CMK (cell line): ENCODE results near the gene COL11A2.

Source experiments
- DNase-seq: peaks from one replicate; pipeline ENCODE4 v3.0.0-alpha.2; 2010; ENCODE audit warnings: low read depth

Gene COL11A2

DNA sequence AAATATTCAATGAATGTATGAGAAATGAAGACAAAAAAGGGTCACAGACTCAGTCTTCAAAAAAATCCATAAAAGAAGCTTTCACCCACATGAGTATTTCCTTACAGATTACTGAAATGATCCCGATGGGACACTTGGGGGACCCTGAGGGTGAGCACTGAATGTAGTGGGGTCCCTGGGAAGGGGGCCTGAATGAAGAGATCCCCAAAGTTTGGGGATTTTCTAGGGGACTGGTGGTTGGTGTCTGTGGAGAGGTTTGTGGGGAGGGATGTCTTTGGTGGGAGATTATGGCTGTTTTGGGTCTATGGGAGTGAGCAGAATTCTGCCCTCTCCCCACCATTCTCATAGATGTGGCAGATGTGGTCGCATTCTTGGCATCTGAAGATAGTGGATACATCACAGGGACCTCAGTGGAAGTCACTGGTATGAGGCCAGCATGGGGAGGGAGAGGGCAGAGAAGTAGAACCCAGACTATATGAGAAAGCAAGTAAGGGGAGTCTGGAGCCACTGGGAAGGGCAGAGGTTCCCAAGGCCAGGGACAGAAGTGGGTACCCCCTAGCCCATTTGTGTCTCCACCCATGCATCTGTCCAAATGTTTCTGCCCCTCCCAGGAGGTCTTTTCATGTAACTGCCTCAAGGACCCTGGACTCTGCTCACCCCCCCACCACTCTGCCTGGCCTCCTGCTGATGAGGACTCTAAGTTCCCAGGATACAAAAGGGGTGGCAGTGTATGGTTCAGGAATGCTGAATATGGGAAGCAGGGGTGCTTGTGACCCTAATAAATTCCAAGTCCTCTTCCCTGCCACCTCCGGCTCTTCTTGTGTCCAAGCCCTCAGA, 14.0 kb upstream of the COL11A2 start:
- no peak for DNase-seq

DNA sequence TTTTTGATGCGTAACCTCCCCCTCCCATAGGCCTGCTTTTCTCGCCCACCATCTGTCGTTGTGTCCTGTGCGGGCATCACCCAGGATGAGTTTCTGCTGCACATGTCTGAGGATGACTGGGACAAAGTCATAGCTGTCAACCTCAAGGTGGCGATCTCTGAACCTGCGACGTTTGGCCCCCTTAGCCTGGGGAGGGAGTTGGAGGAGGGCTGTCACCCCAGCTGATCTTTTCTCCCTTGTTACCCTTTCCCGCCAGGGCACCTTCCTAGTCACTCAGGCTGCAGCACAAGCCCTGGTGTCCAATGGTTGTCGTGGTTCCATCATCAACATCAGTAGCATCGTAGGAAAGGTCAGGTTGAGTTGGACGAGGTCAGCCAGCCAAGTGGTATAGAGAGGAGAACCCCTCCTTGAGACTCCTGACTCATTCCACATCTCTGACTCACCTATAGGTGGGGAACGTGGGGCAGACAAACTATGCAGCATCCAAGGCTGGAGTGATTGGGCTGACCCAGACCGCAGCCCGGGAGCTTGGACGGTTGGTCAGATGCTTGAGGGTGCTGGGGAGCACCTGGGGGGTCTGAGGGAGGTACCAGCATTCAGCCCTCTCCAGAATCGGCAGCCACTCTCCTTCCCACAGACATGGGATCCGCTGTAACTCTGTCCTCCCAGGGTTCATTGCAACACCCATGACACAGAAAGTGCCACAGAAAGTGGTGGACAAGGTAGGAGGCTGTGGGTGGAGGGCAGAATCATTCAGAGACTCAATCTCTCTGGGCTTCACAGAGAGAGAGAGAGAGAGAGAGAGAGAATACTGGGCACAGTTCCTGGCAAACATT, 13.1 kb upstream of the COL11A2 start:
- DNase-seq, result no peak

DNA sequence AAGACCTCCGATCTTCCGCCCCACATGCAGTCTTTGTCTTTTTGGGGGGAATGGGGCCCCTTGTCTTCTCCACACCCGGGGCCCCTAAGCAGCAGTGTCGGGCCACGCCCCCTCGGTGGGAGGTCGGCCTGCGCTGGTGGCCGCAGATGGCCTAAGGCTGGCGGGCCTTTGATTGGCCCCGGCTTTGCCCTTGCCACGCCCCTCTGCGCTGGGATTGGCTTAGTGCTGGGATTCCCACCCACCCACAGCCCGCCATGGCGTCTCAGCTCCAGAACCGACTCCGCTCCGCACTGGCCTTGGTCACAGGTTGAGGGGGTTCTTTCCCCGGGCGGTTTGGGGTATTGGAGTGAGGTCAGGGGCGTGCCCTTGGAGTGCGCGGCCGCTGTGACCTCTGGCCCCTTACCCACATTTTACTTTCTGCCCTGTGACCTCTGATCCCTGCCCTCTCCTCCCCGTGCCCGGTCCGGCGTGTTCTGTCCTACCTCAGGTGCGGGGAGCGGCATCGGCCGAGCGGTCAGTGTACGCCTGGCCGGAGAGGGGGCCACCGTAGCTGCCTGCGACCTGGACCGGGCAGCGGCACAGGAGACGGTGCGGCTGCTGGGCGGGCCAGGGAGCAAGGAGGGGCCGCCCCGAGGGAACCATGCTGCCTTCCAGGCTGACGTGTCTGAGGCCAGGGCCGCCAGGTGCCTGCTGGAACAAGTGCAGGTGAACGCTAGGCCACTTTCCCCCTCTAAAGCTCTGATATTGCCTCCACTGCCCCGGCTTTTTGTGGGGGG, 12.3 kb upstream of the COL11A2 start, which contains the start of gene HSD17B8:
HSD17B8 (plus strand) TSS at position 241 of the 776 bp plus-strand sequence; CDS start at position 255, 14 bp downstream.
- peak; percentile 88 for DNase-seq

DNA sequence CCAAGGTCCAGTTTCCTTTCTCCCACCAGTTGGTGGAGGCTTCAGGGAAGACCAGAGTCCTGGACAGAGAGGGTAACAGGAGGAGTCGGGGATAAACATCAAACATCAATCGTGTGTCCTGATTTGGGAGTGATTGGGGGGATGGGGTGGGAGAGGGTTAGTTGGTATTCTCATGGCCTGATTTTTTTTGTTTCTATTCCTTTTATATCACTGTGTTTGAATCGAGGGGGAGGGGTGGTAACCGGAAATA, 11.8 kb upstream of the COL11A2 start:
- DNase-seq, result no peak

DNA sequence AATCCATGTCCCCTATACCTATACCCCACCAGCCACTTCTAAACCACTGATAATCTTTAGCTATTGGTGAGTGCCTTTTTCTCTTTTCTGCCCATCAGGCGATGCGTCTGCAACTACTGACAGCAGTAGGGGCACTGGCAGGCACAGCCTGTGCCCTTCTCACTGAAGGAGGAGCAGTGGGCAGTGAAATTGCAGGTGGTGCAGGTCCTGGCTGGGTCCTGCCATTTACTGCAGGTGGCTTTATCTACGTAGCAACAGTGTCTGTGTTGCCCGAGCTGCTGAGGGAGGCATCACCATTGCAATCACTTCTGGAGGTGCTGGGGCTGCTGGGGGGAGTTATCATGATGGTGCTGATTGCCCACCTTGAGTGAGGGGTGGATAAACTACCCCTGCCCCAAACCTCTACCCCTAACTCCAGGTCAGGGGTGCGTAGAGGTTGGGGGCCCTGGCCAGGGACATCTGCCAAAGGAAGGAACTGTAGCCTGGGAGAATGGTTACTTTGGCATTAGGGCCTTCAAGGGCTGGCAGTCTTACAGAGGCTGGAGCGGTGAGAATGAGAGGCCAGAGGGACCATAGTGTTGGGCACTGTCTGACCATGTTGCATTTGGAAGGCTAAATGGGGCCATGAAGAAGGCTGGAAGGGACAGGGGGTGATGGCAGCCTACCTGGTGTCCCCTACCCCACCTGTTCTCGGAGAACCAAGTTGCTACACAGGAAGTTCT, 11.3 kb upstream of the COL11A2 start:
- no peak for DNase-seq

DNA sequence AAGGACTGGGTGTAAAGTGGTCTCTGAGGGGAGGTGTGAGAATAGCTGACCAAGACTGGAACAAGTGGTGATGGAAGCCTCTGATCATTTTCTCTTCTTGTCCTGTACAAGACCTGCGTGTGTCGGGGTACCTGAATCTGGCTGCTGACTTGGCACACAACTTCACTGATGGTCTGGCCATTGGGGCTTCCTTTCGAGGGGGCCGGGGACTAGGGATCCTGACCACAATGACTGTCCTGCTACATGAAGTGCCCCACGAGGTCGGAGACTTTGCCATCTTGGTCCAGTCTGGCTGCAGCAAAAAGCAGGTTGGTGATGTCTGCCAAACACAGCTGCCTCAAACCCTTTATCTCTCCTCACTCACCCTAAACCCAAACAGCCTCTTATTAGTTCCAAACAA, 10.5 kb upstream of the COL11A2 start:
- DNase-seq, result no peak

DNA sequence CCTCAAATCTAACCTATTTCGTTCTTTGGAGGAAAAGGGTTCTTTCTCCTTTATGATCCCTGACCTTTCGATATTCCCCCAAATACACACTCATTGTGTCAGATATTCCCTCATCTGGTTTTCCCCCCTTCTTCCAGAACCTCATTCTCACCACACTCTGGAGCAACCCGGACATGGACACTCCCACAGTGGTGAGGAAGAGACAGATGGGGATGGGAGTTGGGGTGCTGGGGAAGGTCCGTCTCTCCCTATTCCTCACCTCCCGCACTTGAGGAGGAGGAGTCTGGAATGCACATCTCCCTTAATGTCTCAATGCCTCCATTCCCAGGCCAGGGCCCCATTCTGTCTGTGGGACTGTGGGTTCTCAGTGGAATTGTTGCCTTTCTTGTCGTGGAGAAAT, 9.7 kb upstream of the COL11A2 start:
- no peak for DNase-seq

DNA sequence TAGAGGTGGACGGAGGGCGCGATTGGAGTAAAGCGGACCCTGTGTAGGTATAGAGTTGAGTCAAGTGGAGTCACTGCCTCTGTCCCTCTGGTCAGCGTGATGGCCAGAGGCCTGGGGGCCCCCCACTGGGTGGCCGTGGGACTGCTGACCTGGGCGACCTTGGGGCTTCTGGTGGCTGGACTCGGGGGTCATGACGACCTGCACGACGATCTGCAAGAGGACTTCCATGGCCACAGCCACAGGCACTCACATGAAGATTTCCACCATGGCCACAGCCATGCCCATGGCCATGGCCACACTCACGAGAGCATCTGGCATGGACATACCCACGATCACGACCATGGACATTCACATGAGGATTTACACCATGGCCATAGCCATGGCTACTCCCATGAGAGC, 8.9 kb upstream of the COL11A2 start:
- DNase-seq, result no peak

DNA sequence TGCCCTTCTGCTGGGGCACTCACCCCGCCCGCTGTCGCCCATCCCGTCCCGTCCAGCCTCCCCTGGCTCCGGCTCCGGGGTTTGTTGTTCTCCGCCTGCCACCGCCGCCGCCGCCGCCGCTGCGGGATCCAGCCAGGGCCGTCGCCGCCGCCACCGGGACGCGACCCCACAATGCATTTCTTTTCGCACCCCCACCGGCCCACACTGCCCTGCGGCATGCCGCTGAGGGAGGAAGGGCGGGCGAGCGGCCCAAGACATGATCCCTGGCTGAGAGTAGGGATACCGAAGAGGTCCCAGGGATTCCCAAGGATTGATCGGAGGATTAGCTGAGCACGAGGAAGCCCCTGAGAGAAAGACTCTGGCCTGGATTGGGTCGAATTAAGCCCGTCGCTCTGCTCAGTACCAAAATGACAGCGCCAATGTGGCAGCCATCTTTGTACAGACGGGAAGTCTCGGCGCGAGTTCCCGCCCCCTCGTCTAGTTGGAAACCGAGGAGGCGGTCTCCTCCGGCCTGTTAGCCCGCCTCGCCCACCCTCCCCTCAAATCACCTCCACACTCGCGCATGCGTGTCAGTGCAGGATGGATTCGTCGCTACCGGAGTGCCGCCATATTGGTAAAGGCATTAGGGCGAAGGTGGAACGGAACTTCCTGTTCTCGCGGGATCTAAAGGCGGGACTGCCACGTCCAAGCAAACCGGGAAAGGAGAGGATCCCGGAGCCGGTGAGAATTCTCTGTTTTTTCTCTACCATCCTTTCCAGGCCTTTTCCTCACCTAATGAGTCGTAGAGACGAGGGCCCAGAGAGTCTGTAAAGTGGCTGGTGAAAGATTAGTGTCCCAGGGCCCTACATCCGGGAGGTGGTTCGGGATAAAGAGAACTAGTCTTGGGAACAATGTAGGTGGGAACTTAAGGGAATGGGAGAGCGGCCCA, 8.2 kb upstream of the COL11A2 start, which contains the start of the genes RXRB and SLC39A7:
RXRB (minus strand) TSS at position 447 of the 928 bp plus-strand sequence; CDS start at position 258, 189 bp downstream.
SLC39A7 (plus strand) TSS at position 649 of the 928 bp plus-strand sequence. CDS start 379 bp downstream, outside the sequence.
- DNase-seq, result peak; percentile 94

DNA sequence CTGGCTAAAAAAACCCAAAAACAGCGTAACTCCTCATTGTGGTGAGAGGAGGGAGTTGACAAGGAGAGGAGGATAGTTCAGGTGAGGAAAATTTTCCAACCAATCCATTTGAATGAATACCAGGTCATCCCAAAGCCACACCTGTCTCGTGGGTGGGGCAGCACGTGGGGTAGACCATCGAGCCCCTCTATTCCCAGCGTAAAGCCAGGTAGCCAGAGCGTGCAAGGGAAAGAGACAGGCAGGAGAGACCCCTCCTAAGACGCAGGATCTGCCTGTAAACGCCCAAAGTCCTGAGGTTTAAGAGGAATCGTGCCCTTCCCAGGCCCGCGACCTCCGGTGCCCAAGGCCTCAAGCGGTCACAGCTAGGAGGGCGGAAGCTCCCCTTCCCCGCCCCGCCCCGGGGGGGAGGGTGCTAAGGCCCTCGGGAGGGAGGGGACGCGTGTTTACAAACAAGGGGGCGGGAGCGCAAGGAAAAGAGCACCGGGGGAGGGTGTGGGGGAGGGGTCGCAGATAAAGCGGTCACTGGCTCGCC, 7.5 kb upstream of the COL11A2 start:
- peak; percentile 91 for DNase-seq

DNA sequence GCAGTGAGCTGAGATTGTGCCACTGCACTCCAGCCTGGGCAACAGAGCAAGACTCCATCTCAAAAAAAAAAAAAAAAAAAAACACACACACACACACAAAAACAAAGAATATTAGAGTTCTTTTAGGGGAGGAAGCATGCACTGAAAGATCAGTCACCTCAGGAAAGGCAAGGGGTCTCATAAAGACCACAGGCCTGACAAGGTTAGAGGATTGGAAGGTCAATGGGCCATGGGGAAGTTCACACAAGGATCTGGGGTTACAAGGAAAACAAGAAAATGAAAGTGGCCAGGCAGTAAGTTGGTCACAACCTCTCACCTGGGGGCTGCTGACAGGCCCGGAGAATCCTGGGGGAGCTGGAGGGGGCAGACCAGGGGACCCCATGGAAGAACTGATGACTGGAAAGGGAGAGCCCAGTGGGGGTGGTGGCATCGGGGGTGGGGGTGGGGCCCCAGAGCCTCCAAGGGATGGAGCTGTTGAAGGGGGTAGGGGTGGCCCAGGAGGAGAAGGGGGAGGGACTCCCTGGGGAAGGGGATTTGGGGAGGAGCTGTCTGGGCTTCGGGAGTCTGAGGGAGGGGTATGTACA, 6.7 kb upstream of the COL11A2 start:
- no peak for DNase-seq

DNA sequence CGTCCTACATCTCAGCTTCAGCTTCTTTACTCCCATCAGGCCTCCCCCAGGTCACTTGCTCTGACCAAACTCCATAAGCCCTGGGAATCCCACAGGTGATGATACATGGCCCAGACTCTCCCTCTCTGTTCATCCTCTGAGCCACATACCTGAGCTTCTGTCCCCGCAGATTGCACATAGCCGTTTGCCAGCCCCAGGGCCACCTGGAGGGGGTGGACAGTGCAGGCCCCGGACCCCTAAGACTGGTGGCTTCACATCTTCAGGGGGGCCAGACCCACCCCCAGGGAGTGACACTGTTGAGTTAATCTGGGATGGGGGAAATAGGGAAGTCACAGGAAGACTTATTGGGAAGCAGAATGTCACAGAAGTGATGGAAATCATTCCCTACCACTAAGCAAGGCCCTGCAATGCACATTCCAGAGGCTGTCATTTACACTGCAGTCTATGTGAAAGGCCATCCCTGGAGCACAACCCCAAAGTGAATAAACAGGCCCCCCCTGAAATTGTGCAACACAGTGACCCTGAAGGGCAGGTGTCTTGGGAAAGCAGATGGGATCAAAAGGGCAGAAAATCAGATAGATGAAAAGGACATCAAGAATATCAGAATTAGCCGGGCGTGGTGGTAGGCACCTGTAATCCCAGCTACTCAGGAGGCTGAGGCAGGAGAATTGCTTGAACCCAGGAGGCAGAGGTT, 6.0 kb upstream of the COL11A2 start:
- DNase-seq, result no peak

DNA sequence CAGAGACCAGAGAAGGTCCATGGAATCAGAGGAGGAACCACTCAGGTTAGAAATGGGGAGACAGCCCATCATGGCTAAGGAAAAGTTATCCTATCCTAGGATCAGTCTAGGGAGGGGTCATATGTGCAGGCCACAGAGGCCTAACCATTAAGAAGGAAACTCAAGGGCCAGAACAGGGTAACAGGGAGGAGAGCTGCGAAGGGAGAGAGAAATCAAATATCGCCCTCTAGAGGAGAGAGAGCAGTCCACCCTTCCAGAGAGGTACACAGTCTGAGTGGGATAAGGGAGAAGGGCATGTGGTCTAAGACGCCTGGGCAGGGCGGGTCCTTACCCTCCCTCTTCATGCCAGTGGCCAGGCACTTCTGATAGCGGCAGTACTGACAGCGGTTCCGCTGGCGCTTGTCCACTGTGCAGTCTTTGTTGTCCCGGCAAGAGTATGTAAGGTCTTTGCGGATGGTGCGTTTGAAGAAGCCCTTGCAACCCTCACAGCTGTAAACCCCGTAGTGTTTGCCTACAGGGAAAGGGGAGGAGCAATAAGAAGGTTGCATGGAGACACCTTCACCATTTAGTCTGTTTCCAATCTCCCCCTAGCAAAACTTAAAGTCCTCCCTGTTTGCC, 5.3 kb upstream of the COL11A2 start:
- DNase-seq, result no peak

DNA sequence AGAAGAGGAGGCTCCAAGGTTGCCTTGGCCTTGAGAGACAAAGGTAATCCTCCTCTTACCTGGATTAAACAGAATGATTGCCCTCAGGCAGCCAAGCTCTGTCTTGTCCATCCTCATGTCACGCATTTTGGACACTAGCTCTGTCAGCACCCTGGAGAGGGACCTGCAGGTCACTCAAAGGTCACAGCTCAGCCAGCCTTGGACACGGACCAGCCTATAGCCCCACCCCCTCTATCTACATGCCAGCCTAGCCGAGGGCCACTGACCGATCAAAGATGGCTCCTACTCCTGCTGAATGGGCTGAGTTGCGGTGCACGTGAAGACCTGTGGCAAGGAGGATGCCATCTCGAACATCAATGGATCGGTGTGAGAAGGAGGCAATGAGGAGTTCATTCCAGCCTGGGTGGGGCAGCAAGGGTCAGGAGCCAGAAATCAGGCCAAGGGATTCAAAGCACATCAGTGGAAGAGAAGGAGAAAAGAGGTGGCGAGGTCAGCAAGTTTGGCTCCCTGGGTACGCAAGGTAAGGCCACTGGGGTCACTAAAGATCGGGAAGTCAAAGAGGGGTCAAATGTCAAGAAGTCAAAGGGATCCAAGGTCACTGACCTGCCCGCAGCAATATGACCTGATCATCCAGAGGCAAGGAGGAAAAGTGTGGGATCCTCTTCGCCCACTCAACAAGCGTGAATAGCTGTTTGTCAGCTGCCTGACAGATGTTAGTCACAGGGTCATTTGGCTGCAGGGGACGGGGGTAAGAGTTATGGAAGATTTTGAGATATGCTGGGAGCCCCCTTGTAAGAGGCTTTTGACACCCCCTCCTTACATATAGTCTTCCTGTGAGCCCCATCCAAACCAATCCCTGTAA, 3.3 kb upstream of the COL11A2 start:
- DNase-seq, result no peak

DNA sequence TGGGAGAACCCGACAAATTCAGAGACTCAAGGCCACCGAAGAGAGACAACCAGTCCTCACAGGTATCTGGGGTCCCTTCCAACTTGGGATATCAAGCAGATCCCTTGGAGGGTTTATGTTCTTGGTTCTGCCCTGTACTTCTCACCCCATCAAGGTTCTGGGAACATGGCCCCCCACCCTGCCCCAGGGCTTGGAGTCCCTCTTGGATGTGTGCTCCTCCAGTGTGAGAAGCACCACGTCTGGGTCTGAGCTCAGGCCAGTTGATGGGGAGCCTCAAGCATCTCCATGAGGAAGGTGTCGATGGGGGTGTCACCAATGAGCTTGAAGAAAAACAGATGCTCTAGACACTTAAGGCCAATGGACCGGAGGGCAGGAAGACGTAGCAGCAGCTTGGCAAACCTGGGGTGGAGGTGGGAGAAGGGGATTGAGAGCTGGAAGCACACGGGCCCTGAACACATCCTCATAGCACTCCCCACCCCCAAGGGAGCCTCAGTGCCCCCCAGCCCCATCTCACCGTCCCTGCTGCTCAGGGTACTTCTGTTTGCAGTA, 2.2 kb upstream of the COL11A2 start:
- DNase-seq, result no peak

DNA sequence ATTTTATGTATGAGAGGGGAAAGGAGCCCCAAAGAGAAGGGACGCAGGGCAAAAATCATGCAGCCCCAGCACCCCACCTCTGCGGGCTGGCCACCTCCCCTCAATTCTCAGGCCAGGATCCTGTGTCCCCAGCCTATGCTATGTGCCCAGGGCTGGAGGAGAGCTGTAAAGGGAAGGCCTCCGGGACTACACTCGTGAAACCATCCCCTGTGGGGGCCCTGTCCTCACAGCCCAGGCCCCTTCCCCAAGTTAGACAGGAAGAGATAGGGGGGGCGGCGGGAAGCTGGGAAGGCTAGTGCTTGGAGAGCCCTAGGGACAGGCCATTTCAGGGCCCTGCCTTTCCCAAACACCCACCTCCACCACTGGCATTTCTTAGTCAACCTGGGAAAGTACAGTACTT, 1.4 kb upstream of the COL11A2 start:
- no peak for DNase-seq
